Measurements from ENCODE around the gene YKT6.

YKT6 gene

GRCh38 chr7:44220358-44221112 lies 19.8 kb downstream of the YKT6 start:
- TF ChIP-seq FOXP2 (optimal IDR thresholded peaks at IDR 0.05; ENCODE audit: borderline replicate concordance, extremely low read depth, extremely low read length, insufficient read depth) (no peak), TAF1 (IDR thresholded peaks at IDR 0.05; ENCODE audit: borderline replicate concordance, insufficient read depth, low read length) (no peak)

GRCh38 chr7:44221231-44221791 lies 20.5 kb downstream of the YKT6 start:
- no peak for TF ChIP-seq POLR2AphosphoS5 (IDR thresholded peaks at IDR 0.05; ENCODE audit: low read depth, low read length)
- TF ChIP-seq SIN3A (IDR thresholded peaks at IDR 0.05; ENCODE audit: borderline replicate concordance, insufficient read depth, low read length) = no peak
- TF ChIP-seq FOXP2 (optimal IDR thresholded peaks at IDR 0.05; ENCODE audit: borderline replicate concordance, extremely low read depth, extremely low read length, insufficient read depth) = no peak
- TF ChIP-seq REST (IDR thresholded peaks at IDR 0.05; ENCODE audit: insufficient read depth in 1 of 2, low read depth in 2 of 2, low read length in 2 of 2) = no peak
- no peak for TF ChIP-seq TAF1 (IDR thresholded peaks at IDR 0.05; ENCODE audit: borderline replicate concordance, insufficient read depth, low read length)

- TF ChIP-seq FOXP2 (optimal IDR thresholded peaks at IDR 0.05; ENCODE audit: borderline replicate concordance, extremely low read depth, extremely low read length, insufficient read depth) = no peak
- TF ChIP-seq POLR2AphosphoS5 (IDR thresholded peaks at IDR 0.05; ENCODE audit: low read depth, low read length) = no peak
- TF ChIP-seq SIN3A (IDR thresholded peaks at IDR 0.05; ENCODE audit: borderline replicate concordance, insufficient read depth, low read length) = no peak
Measured at GRCh38 chr7:44222074-44222473, 21.3 kb downstream of the YKT6 start.

- TF ChIP-seq FOXP2 (optimal IDR thresholded peaks at IDR 0.05; ENCODE audit: borderline replicate concordance, extremely low read depth, extremely low read length, insufficient read depth) = no peak
- TF ChIP-seq SIN3A (IDR thresholded peaks at IDR 0.05; ENCODE audit: borderline replicate concordance, insufficient read depth, low read length) = no peak
- TF ChIP-seq POLR2AphosphoS5 (IDR thresholded peaks at IDR 0.05; ENCODE audit: low read depth, low read length) = no peak
- no peak for TF ChIP-seq REST (IDR thresholded peaks at IDR 0.05; ENCODE audit: insufficient read depth in 1 of 2, low read depth in 2 of 2, low read length in 2 of 2)
- no peak for TF ChIP-seq TAF1 (IDR thresholded peaks at IDR 0.05; ENCODE audit: borderline replicate concordance, insufficient read depth, low read length)
Measured at GRCh38 chr7:44222776-44223261, 22.0 kb downstream of the YKT6 start.

GRCh38 chr7:44223362-44224079 lies 22.7 kb downstream of the YKT6 start:
- no peak for TF ChIP-seq POLR2AphosphoS5 (IDR thresholded peaks at IDR 0.05; ENCODE audit: low read depth, low read length)
- TF ChIP-seq REST (IDR thresholded peaks at IDR 0.05; ENCODE audit: insufficient read depth in 1 of 2, low read depth in 2 of 2, low read length in 2 of 2) = no peak
- TF ChIP-seq FOXP2 (optimal IDR thresholded peaks at IDR 0.05; ENCODE audit: borderline replicate concordance, extremely low read depth, extremely low read length, insufficient read depth) = no peak
- TF ChIP-seq TAF1 (IDR thresholded peaks at IDR 0.05; ENCODE audit: borderline replicate concordance, insufficient read depth, low read length) = no peak
- no peak for TF ChIP-seq SIN3A (IDR thresholded peaks at IDR 0.05; ENCODE audit: borderline replicate concordance, insufficient read depth, low read length)

Measured in PFSK-1 (cell line).